B cell (primary cell): Measurements from ENCODE around the gene LPAR2. TPM values are rescaled to one million over a fixed set of nuclear protein-coding genes. Genes with fewer than 3 reads are reported as not detected.

ENCODE experiments used
- ATAC-seq: fragments of 200-7000 bp; cut with Tn5 transposase; one replicate; pipeline ENCODE4 v1.10.0; 2021; ENCODE audit warnings: low read depth, mild to moderate bottlenecking, moderate number of reproducible peaks, moderate library complexity
- CTCF ChIA-PET: fragments of 350-600 bp; sonication (Branson Sonifier 250); formaldehyde crosslinking; loops from one replicate; lab custom pipeline; 2021; ENCODE audit warnings: antibody characterized with exemption, inconsistent platforms; lab: Charles Lee
- POLR2A ChIA-PET: fragments of 350-600 bp; sonication (Branson Sonifier 250); formaldehyde crosslinking; loops from one replicate; lab custom pipeline; 2021; ENCODE audit warnings: antibody characterized with exemption; lab: Charles Lee
- DNase-seq: peaks from one replicate; pipeline ENCODE4 v3.0.0; 2013
- H2AFZ ChIP-seq: 2 replicates; pipeline ENCODE4 v1.6.1; 2012; ENCODE audit warnings: mild to moderate bottlenecking, low read depth, low read length; ENCODE audit not compliant: insufficient read depth, poor library complexity, severe bottlenecking
- H3K27ac ChIP-seq, 2 donors: 1 replicate in 1 of 2; 2 replicates in 1 of 2; pipeline ENCODE4 v1.5.1; 2012 to 2013; ENCODE audit warnings: low read length in 2 of 2, mild to moderate bottlenecking in 2 of 2, moderate library complexity in 1 of 2
- H3K27me3 ChIP-seq, 4 experiments: fragments of 200-600 bp in 1 of 4; sonication (generic) in 1 of 4; replicated peaks in 1 of 4; 1 replicate in 2 of 4; 2 replicates in 2 of 4; pipeline versions ENCODE4 v1.6.1 to v1.7.0; 2013 to 2016; ENCODE audit warnings: low read length in 3 of 4, mild to moderate bottlenecking in 2 of 4, mixed read lengths in 1 of 4, moderate library complexity in 1 of 4; ENCODE audit not compliant: insufficient read depth in 4 of 4, control insufficient read depth in 3 of 4; ENCODE audit errors: control extremely low read depth in 1 of 4
- H3K36me3 ChIP-seq, 2 experiments: replicated peaks in 1 of 2; 1 replicate in 1 of 2; 2 replicates in 1 of 2; pipeline versions ENCODE4 v1.6.1 to v1.7.1; 2013; ENCODE audit warnings: low read length in 1 of 2; ENCODE audit not compliant: insufficient read depth in 2 of 2, control insufficient read depth in 1 of 2; ENCODE audit errors: control extremely low read depth in 1 of 2, extremely low read depth in 1 of 2
- H3K4me1 ChIP-seq, 2 donors: fragments of 200-600 bp in 1 of 2; sonication (generic) in 1 of 2; 1 replicate in 1 of 2; 2 replicates in 1 of 2; pipeline versions ENCODE4 v1.5.1 to v1.6.1; 2013 to 2017; ENCODE audit warnings: low read length in 2 of 2; ENCODE audit not compliant: control insufficient read depth in 2 of 2, insufficient read depth in 2 of 2
- H3K4me2 ChIP-seq: replicated peaks from 2 replicates; pipeline ENCODE3; 2012; ENCODE audit warnings: mild to moderate bottlenecking, low read depth, low read length; ENCODE audit not compliant: poor library complexity, severe bottlenecking
- H3K4me3 ChIP-seq, 5 experiments: fragments of 200-600 bp in 1 of 5; sonication (generic) in 1 of 5; 1 replicate in 3 of 5; 2 replicates in 2 of 5; pipeline versions ENCODE4 v1.5.1 to v1.7.0; 2011 to 2016; ENCODE audit warnings: low read length in 4 of 5, mild to moderate bottlenecking in 4 of 5, low read depth in 2 of 5, control low read depth in 1 of 5, moderate library complexity in 1 of 5; ENCODE audit not compliant: insufficient read depth in 1 of 5; ENCODE audit errors: control extremely low read depth in 1 of 5, extremely low read depth in 1 of 5
- H3K79me2 ChIP-seq: fragments of 200-600 bp; sonication (generic); one replicate; pipeline ENCODE4 v1.6.0; 2016; ENCODE audit warnings: low read length; ENCODE audit not compliant: control insufficient read depth, insufficient read depth
- H3K9ac ChIP-seq: fragments of 200-600 bp; sonication (generic); 2 replicates; pipeline ENCODE4 v1.6.1; 2017; ENCODE audit warnings: mild to moderate bottlenecking, low read length, moderate library complexity
- H3K9me3 ChIP-seq, 3 donors: one replicate each; pipeline versions ENCODE4 v1.6.1 to v1.7.1; 2013; ENCODE audit warnings: low read length in 2 of 3; ENCODE audit not compliant: control insufficient read depth in 2 of 3, insufficient read depth in 1 of 3; ENCODE audit errors: control extremely low read depth in 1 of 3
- H4K20me1 ChIP-seq: 2 replicates; pipeline ENCODE4 v1.6.0; 2012; ENCODE audit warnings: mild to moderate bottlenecking, low read length; ENCODE audit not compliant: insufficient read depth, control insufficient read depth, poor library complexity, severe bottlenecking
- H3K27ac Mint-ChIP-seq: one replicate; pipeline ENCODE4 v1.8.0; 2021; ENCODE audit warnings: mixed read lengths
- H3K27me3 Mint-ChIP-seq: one replicate; pipeline ENCODE4 v1.8.0; 2021; ENCODE audit warnings: mixed read lengths
- H3K4me1 Mint-ChIP-seq: one replicate; pipeline ENCODE4 v1.8.0; 2021; ENCODE audit warnings: mixed read lengths
- H3K4me3 Mint-ChIP-seq: one replicate; pipeline ENCODE4 v1.8.0; 2021; ENCODE audit warnings: mixed read lengths
- H3K9me3 Mint-ChIP-seq: one replicate; pipeline ENCODE4 v1.8.0; 2022; ENCODE audit warnings: mixed read lengths; ENCODE audit not compliant: insufficient read depth
- EZH2 ChIP-seq: IDR thresholded peaks from 2 replicates; pipeline ENCODE4 v1.6.1; 2012; ENCODE audit warnings: borderline replicate concordance, low read depth, mild to moderate bottlenecking, moderate library complexity, low read length; ENCODE audit not compliant: insufficient read depth, poor library complexity, severe bottlenecking
- WGBS: methylation state at CpG from one replicate; pipeline ENCODE4 v1.1.5; 2013; ENCODE audit warnings: missing lambda C conversion rate; ENCODE audit not compliant: insufficient coverage; 5-methylcytosine and 5-hydroxymethylcytosine counted together
- intact Hi-C: fragments of 100-400 bp; cut with micrococcal nuclease; formaldehyde crosslinking; loops from one replicate; pipeline ENCODE4 v1.10.0; 2022
- polyA plus RNA-seq: library from polyadenylated mRNA; depleted of rRNA; stranded (reverse); fragments of >200 nt; gene quantifications from 2 replicates; pipeline ENCODE4 v1.2.3, GENCODE V29; 2012
- total RNA-seq, 2 donors: library from RNA; stranded (reverse); fragments of 120-200 nt in 1 of 2; gene quantifications; 1 replicate in 1 of 2; 2 replicates in 1 of 2; pipeline versions ENCODE4 v1.2.3 to v1.2.4, GENCODE V29; 2013 to 2022
- TF ChIP-seq, protein P1 (sequence below): fragments of 200-600 bp; IDR thresholded peaks from one replicate; pipeline ENCODE4 v1.8.0; 2022; ENCODE audit warnings: antibody characterized with exemption, mild to moderate bottlenecking

Gene LPAR2
- total and polyA plus RNA-seq, 2 donors (not counting 1 experiment from before 2014, with no cell fraction given) = 27.1 to 37.2 TPM

DNA sequence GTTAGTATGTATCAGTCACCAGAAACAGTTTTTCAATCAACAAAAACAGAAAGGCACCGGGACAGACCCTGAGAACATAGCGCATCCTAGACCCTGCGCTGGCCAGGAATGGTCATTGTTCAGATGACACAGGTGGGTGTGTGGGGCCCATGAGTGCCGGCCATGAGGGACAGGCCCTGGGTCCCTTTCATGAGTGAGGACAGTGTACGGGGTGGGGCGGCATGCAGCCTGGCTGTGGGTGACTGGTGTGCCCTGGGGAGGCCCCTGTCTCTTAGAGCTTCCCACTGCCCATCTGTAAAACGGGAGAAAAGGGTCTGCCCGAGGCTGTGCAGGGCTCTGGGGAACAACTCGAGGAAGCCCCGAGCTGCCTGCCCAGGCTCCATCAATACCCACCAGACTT is 35.3 kb downstream of the LPAR2 start:
- Mint-ChIP-seq H3K4me1 (peaks cover 35% of the 10 kb centered on the region), H3K4me3 (no peak overlapping the region), H3K27ac (peak overlapping the region; percentile 50), H3K27me3 (no peaks in the 10 kb centered on the region), H3K9me3 (no peaks in the 10 kb centered on the region)
- Histone ChIP-seq H3K27me3 (no peaks in the 10 kb centered on the region), H3K4me2 (no peak overlapping the region), H3K79me2 (no peaks in the 10 kb centered on the region), H3K9ac (no peak overlapping the region), H2AFZ (no peak overlapping the region), H3K9me3 (no peaks in the 10 kb centered on the region), H3K27ac (no peak overlapping the region), H3K4me1 (peaks cover 6 to 22% of the 10 kb centered on the region in 2 donors), H4K20me1 (no peaks in the 10 kb centered on the region), H3K36me3 (no peaks in the 10 kb centered on the region), H3K4me3 (no peak overlapping the region)
- WGBS = 100% methylated on average over 5 of the region's 10 CpGs
- DNase-seq (no peak), ATAC-seq (no peak)
- no peak for TF ChIP-seq EZH2
- TF ChIP-seq, protein P1, sequence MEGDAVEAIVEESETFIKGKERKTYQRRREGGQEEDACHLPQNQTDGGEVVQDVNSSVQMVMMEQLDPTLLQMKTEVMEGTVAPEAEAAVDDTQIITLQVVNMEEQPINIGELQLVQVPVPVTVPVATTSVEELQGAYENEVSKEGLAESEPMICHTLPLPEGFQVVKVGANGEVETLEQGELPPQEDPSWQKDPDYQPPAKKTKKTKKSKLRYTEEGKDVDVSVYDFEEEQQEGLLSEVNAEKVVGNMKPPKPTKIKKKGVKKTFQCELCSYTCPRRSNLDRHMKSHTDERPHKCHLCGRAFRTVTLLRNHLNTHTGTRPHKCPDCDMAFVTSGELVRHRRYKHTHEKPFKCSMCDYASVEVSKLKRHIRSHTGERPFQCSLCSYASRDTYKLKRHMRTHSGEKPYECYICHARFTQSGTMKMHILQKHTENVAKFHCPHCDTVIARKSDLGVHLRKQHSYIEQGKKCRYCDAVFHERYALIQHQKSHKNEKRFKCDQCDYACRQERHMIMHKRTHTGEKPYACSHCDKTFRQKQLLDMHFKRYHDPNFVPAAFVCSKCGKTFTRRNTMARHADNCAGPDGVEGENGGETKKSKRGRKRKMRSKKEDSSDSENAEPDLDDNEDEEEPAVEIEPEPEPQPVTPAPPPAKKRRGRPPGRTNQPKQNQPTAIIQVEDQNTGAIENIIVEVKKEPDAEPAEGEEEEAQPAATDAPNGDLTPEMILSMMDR = no peak
- ChIA-PET CTCF (no interaction called here), POLR2A (no interaction called here)
- intact Hi-C loops = no loop called here

DNA sequence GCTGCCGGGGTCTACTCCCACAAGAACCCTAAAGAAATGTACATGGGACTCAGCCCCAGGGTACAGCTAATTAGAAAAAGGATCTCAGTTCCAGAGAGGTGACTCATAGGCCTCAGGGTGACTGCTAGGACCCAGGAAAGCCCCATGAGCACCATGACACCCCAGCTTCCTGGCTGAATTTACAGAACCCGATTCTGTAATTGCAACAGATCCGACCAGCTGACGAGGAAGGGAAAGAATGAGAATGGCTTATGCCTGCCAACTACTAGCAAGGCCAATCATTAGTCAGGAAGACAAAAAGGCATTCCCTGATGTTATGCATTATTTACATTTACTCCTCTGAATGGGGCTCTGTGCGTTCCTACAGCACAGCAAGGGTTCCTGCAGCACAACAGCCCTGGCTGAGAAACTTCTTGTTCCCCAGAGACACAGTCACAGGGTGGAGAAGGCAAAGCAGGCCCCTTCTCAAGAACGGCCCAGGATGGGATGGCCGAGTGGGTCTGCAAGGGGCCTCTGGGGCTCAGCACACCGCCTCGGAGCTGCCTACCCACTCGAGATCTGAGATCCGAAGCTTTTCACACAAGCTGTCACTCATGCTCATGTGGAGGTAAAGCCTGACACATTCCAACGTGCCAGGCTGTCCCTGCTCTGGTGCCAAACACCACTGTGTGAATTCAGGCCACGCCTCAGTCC is 36.7 kb downstream of the LPAR2 start:
- intact Hi-C loops = no loop called here
- Histone ChIP-seq H3K27me3 (no peaks in the 10 kb centered on the region), H4K20me1 (no peaks in the 10 kb centered on the region), H3K4me1 (peaks cover 3 to 16% of the 10 kb centered on the region in 2 donors), H3K27ac (peak overlapping the region; percentile 83), H3K36me3 (no peaks in the 10 kb centered on the region), H3K4me2 (peak overlapping the region; percentile 54), H3K9me3 (no peaks in the 10 kb centered on the region), H2AFZ (peak overlapping the region; percentile 54), H3K4me3 (no peak overlapping the region), H3K9ac (no peak overlapping the region), H3K79me2 (no peaks in the 10 kb centered on the region)
- Mint-ChIP-seq H3K4me1 (peaks cover 27% of the 10 kb centered on the region), H3K27ac (peak overlapping the region; percentile 96), H3K9me3 (no peaks in the 10 kb centered on the region), H3K27me3 (no peaks in the 10 kb centered on the region), H3K4me3 (peak overlapping the region; percentile 77)
- DNase-seq (peak; percentile 72), ATAC-seq (peak; percentile 83)
- CTCF ChIA-PET = interaction anchor here (0.7 kb wide), 1 partner anchor 34 kb away, joined by 3 read pairs; no protein-coding TSS in a partner anchor
- POLR2A ChIA-PET = no interaction called here
- WGBS = 62% methylated on average over 10 of the region's 13 CpGs
- TF ChIP-seq, protein P1 = no peak
- TF ChIP-seq EZH2 = no peak
